ENCODE measurements around the gene ROR2. TPM values are rescaled to one million over a fixed set of nuclear protein-coding genes. Genes with fewer than 3 reads are reported as not detected.
A peak's percentile ranks its signal among the peaks of the same experiment; 100 is the strongest.

The ROR2 gene
- total RNA-seq, 1 donor from 2014 or later, result 0.32 TPM

DNA sequence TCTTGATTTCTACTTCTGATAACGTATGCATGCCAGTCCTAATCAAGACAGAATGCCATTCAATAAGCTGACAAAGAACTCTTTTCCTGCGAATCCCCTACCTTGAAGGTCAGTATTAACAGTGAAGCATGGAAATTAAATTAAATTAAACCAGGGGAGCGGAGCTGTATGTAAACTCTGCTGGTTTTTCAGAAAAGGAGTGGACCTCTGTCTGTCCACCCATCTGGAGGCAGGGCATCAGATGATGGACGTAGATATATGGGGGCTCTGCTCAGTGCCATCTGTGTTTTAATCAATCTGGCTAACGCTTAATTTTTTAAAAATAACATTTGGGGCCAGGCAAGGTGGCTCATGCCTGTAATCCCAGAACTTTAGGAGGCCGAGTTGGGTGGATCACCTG is 101.9 kb downstream of the ROR2 start:
- Histone ChIP-seq H3K27me3 (no peaks in the 10 kb centered on the region), H3K4me3 (no peak overlapping the region), H3K27ac (no peak overlapping the region), H3K9me3 (no peaks in the 10 kb centered on the region), H3K4me1 (peaks cover 0 to 9% of the 10 kb centered on the region in 2 donors), H3K36me3 (no peaks in the 10 kb centered on the region)
- intact Hi-C loops (cut with DNase I), result no loop called here
- TF ChIP-seq, protein P1, sequence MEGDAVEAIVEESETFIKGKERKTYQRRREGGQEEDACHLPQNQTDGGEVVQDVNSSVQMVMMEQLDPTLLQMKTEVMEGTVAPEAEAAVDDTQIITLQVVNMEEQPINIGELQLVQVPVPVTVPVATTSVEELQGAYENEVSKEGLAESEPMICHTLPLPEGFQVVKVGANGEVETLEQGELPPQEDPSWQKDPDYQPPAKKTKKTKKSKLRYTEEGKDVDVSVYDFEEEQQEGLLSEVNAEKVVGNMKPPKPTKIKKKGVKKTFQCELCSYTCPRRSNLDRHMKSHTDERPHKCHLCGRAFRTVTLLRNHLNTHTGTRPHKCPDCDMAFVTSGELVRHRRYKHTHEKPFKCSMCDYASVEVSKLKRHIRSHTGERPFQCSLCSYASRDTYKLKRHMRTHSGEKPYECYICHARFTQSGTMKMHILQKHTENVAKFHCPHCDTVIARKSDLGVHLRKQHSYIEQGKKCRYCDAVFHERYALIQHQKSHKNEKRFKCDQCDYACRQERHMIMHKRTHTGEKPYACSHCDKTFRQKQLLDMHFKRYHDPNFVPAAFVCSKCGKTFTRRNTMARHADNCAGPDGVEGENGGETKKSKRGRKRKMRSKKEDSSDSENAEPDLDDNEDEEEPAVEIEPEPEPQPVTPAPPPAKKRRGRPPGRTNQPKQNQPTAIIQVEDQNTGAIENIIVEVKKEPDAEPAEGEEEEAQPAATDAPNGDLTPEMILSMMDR (IDR thresholded peaks at IDR 0.05), result no peak
- DNase-seq (ENCODE audit: low spot score in 2 of 2), result no peak

GRCh38 chr9:91847581-91848091 is 102.4 kb downstream of the ROR2 start:
- no peak for DNase-seq (ENCODE audit: low spot score in 2 of 2)
- Histone ChIP-seq H3K4me3 (no peak overlapping the region), H3K36me3 (no peaks in the 10 kb centered on the region), H3K4me1 (peaks cover 0 to 9% of the 10 kb centered on the region in 2 donors), H3K27ac (no peak overlapping the region), H3K27me3 (no peaks in the 10 kb centered on the region), H3K9me3 (no peaks in the 10 kb centered on the region)
- intact Hi-C loops (cut with DNase I), result no loop called here
- TF ChIP-seq, protein P1 (IDR thresholded peaks at IDR 0.05), result no peak

GRCh38 chr9:91845879-91846278 is 104.1 kb downstream of the ROR2 start:
- Histone ChIP-seq H3K4me1 (peaks cover 0 to 9% of the 10 kb centered on the region in 2 donors), H3K27me3 (no peaks in the 10 kb centered on the region), H3K36me3 (no peaks in the 10 kb centered on the region), H3K4me3 (no peak overlapping the region), H3K9me3 (no peaks in the 10 kb centered on the region), H3K27ac (no peak overlapping the region)
- TF ChIP-seq, protein P1 (IDR thresholded peaks at IDR 0.05), result no peak
- DNase-seq (ENCODE audit: low spot score in 2 of 2), result no peak
- intact Hi-C loops (cut with DNase I), result no loop called here

DNA sequence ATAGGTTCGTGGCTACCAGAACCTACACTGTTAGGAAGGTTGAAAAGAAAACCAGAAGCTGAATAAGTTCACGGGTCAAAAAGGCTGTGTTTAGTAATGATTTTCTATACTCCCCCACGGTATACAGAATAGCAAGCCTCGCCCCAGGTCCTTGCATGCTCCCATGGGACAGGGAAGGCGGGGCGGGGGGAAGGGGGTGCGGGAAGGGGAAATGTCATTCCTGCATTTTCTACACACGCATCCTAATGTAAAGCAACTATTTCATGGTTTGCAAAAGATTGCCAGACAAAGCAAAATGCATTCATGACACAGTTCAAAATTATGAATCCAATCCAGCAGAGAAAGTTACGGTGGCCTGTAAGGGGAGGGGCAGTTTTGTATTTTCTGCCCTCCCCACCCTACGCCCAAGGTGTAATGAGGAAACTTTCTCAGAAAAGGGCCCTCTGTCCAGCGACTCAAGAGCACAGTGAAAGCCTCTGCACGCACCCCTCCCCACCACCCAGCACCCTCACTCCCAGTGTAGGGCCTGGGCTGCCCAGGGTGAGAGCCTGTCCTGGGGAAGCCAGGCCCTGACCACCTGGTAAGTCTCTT is 105.2 kb downstream of the ROR2 start:
- Histone ChIP-seq H3K4me3 (peak overlapping the region in 1 of 2 donors; percentile 48), H3K36me3 (no peaks in the 10 kb centered on the region), H3K27ac (no peak overlapping the region), H3K9me3 (no peaks in the 10 kb centered on the region), H3K4me1 (peaks cover 0 to 9% of the 10 kb centered on the region in 2 donors), H3K27me3 (no peaks in the 10 kb centered on the region)
- DNase-seq (ENCODE audit: low spot score in 2 of 2), result no peak
- TF ChIP-seq, protein P1 (IDR thresholded peaks at IDR 0.05), result no peak
- intact Hi-C loops (cut with DNase I), result no loop called here

- no peak for DNase-seq (ENCODE audit: low spot score in 2 of 2)
- Histone ChIP-seq H3K4me3 (peak overlapping the region; percentile 23 to 48), H3K27ac (no peak overlapping the region), H3K36me3 (no peaks in the 10 kb centered on the region), H3K9me3 (no peaks in the 10 kb centered on the region), H3K4me1 (peaks cover 0 to 9% of the 10 kb centered on the region in 2 donors), H3K27me3 (no peaks in the 10 kb centered on the region)
- intact Hi-C loops (cut with DNase I), result no loop called here
- TF ChIP-seq, protein P1 (IDR thresholded peaks at IDR 0.05), result no peak
Observed at GRCh38 chr9:91844190-91844589, 105.8 kb downstream of the ROR2 start.

Measured in ascending aorta (tissue), 2 donors.